ENCODE measurements around the gene AGXT2. TPM values are rescaled to one million over a fixed set of nuclear protein-coding genes. Genes with fewer than 3 reads are reported as not detected.

The AGXT2 gene
- total RNA-seq, 1 experiment from 2014 or later = not detected

- H3K27ac Mint-ChIP-seq (ENCODE audit: low read depth, unreplicated experiment) = no peak overlapping the region
- DNase-seq (ENCODE audit: unreplicated experiment) = no peak
- TF ChIP-seq CTCF (IDR thresholded peaks at IDR 0.05; ENCODE audit: unreplicated experiment) = no peak
- H3K4me3 Mint-ChIP-seq (ENCODE audit: unreplicated experiment) = no peak overlapping the region
- BruUV-seq (replicated peaks) = no TSS peak
- CTCF ChIA-PET = interaction anchor here (0.6 to 7.0 kb wide), 10 partner anchors 10 to 839 kb away, joined by 3 to 58 read pairs (median 4); no protein-coding TSS in a partner anchor
- POLR2A ChIA-PET = interaction anchor here (1.1 kb wide), 1 partner anchor 1060 kb away, joined by 3 read pairs; no protein-coding TSS in a partner anchor
- H3K36me3 Mint-ChIP-seq (ENCODE audit: insufficient read depth, unreplicated experiment) = no peaks in the 10 kb centered on the region
- H3K9me3 Mint-ChIP-seq (ENCODE audit: unreplicated experiment) = no peaks in the 10 kb centered on the region
- no peaks in the 10 kb centered on the region for H3K4me1 Mint-ChIP-seq (ENCODE audit: insufficient read depth, unreplicated experiment)
- no peaks in the 10 kb centered on the region for H3K27me3 Mint-ChIP-seq (ENCODE audit: insufficient read depth, unreplicated experiment)
- intact Hi-C loops (cut with micrococcal nuclease) = loop anchor here (10.0 kb wide), 1 partner anchor 567 kb away; no protein-coding TSS in a partner anchor
These were observed 40.2 kb upstream of the AGXT2 start for GRCh38 chr5:35087991-35088390.

- intact Hi-C loops (cut with micrococcal nuclease) = loop anchor here (10.0 kb wide), 1 partner anchor 572 kb away; no protein-coding TSS in a partner anchor
These were observed 35.4 kb upstream of the AGXT2 start for GRCh38 chr5:35083150-35083549.

GRCh38 chr5:35082530-35082929, 34.8 kb upstream of the AGXT2 start:
- CTCF ChIA-PET = no interaction called here
- POLR2A ChIA-PET = no interaction called here
- intact Hi-C loops (cut with micrococcal nuclease) = loop anchor here (10.0 kb wide), 1 partner anchor 572 kb away; no protein-coding TSS in a partner anchor

More at GRCh38 chr5:35083150-35083549, 35.4 kb upstream of the AGXT2 start:
- no peaks in the 10 kb centered on the region for H3K9me3 Mint-ChIP-seq (ENCODE audit: unreplicated experiment)
- ChIA-PET POLR2A (no interaction called here), CTCF (no interaction called here)
- no peaks in the 10 kb centered on the region for H3K36me3 Mint-ChIP-seq (ENCODE audit: insufficient read depth, unreplicated experiment)
- no peak for TF ChIP-seq CTCF (IDR thresholded peaks at IDR 0.05; ENCODE audit: unreplicated experiment)
- no peak overlapping the region for H3K4me3 Mint-ChIP-seq (ENCODE audit: unreplicated experiment)
- no peak for DNase-seq (ENCODE audit: unreplicated experiment)
- peaks cover 4% of the 10 kb centered on the region for H3K27me3 Mint-ChIP-seq (ENCODE audit: insufficient read depth, unreplicated experiment)
- no peaks in the 10 kb centered on the region for H3K4me1 Mint-ChIP-seq (ENCODE audit: insufficient read depth, unreplicated experiment)
- H3K27ac Mint-ChIP-seq (ENCODE audit: low read depth, unreplicated experiment) = no peak overlapping the region
- no TSS peak for BruUV-seq (replicated peaks)

GRCh38 chr5:35081134-35081533, 33.4 kb upstream of the AGXT2 start:
- H3K36me3 Mint-ChIP-seq (ENCODE audit: insufficient read depth, unreplicated experiment) = no peaks in the 10 kb centered on the region
- H3K4me3 Mint-ChIP-seq (ENCODE audit: unreplicated experiment) = no peak overlapping the region
- H3K4me1 Mint-ChIP-seq (ENCODE audit: insufficient read depth, unreplicated experiment) = no peaks in the 10 kb centered on the region
- intact Hi-C loops (cut with micrococcal nuclease) = loop anchor here (10.0 kb wide), 1 partner anchor 574 kb away; no protein-coding TSS in a partner anchor
- H3K9me3 Mint-ChIP-seq (ENCODE audit: unreplicated experiment) = no peaks in the 10 kb centered on the region
- POLR2A ChIA-PET = no interaction called here
- H3K27me3 Mint-ChIP-seq (ENCODE audit: insufficient read depth, unreplicated experiment) = peaks cover 12% of the 10 kb centered on the region
- no peak for DNase-seq (ENCODE audit: unreplicated experiment)
- no peak overlapping the region for H3K27ac Mint-ChIP-seq (ENCODE audit: low read depth, unreplicated experiment)
- TF ChIP-seq CTCF (IDR thresholded peaks at IDR 0.05; ENCODE audit: unreplicated experiment) = no peak
- CTCF ChIA-PET = no interaction called here
- BruUV-seq (replicated peaks) = no TSS peak

More at GRCh38 chr5:35082530-35082929, 34.8 kb upstream of the AGXT2 start:
- Mint-ChIP-seq H3K27ac (ENCODE audit: low read depth, unreplicated experiment) (no peak overlapping the region), H3K9me3 (ENCODE audit: unreplicated experiment) (no peaks in the 10 kb centered on the region), H3K4me3 (ENCODE audit: unreplicated experiment) (no peak overlapping the region), H3K4me1 (ENCODE audit: insufficient read depth, unreplicated experiment) (no peaks in the 10 kb centered on the region), H3K27me3 (ENCODE audit: insufficient read depth, unreplicated experiment) (peaks cover 10% of the 10 kb centered on the region), H3K36me3 (ENCODE audit: insufficient read depth, unreplicated experiment) (no peaks in the 10 kb centered on the region)
- DNase-seq (ENCODE audit: unreplicated experiment) = no peak
- no TSS peak for BruUV-seq (replicated peaks)
- TF ChIP-seq CTCF (IDR thresholded peaks at IDR 0.05; ENCODE audit: unreplicated experiment) = no peak
